Testis (tissue), 3 donors: Measurements from ENCODE around the gene PRAME. TPM values are rescaled to one million over a fixed set of nuclear protein-coding genes. Genes with fewer than 3 reads are reported as not detected.

Source experiments
- DNase-seq: peaks from one replicate; pipeline ENCODE4 v3.0.0-alpha.2; 2019
- H3K27ac ChIP-seq, 2 donors: fragments of 200-600 bp; sonication (generic); one replicate each; pipeline ENCODE4 v1.5.1; 2019
- H3K27me3 ChIP-seq: fragments of 200-600 bp; sonication (generic); one replicate; pipeline ENCODE4 v1.5.1; 2019
- H3K36me3 ChIP-seq: fragments of 200-600 bp; sonication (generic); one replicate; pipeline ENCODE4 v1.5.1; 2017; ENCODE audit warnings: low read depth; ENCODE audit errors: missing control alignments
- H3K4me1 ChIP-seq: fragments of 200-600 bp; sonication (generic); one replicate; pipeline ENCODE4 v1.5.1; 2019
- H3K4me3 ChIP-seq, 2 donors: fragments of 200-600 bp; sonication (generic); one replicate each; pipeline ENCODE4 v1.5.1; 2017 to 2019
- H3K9me3 ChIP-seq: fragments of 200-600 bp; sonication (generic); one replicate; pipeline ENCODE4 v1.5.1; 2017
- POLR2A ChIP-seq: fragments of 450-650 bp; IDR thresholded peaks from one replicate; pipeline ENCODE4 v1.6.1; 2017; ENCODE audit warnings: antibody characterized with exemption, mild to moderate bottlenecking, moderate library complexity
- WGBS, 2 donors: methylation state at CpG; one replicate each; pipeline ENCODE4 v1.1.5; 2018; 5-methylcytosine and 5-hydroxymethylcytosine counted together
- intact Hi-C: fragments of 100-400 bp; cut with DNase I; formaldehyde crosslinking; loops from one replicate; pipeline ENCODE4 v1.15.1; 2023; ENCODE audit warnings: low total_unique reads
- polyA plus RNA-seq: library from polyadenylated mRNA; stranded (reverse); fragments of 350-450 nt; fragmentation: Illumina TruSeq; extraction: RNeasy Lipid Tissue Mini Kit (QIAGEN cat#74804); gene quantifications from one replicate; pipeline ENCODE4 v1.2.3, GENCODE V29; 2014; ENCODE audit warnings: low read depth, low replicate concordance; ENCODE audit not compliant: insufficient read depth
- total RNA-seq, 2 donors: library from RNA; depleted of rRNA; stranded (reverse); fragments of >200 nt; gene quantifications; one replicate each; pipeline ENCODE4 v1.2.3, GENCODE V29; 2016
- TF ChIP-seq, protein P1 (sequence below), 3 experiments: fragments of 450-650 bp in 2 of 3; fragments of 200-600 bp in 1 of 3; sonication (generic) in 1 of 3; IDR thresholded peaks; one replicate each; pipeline ENCODE4 v1.5.1; 2016 to 2019; ENCODE audit warnings: antibody characterized with exemption in 3 of 3, mild to moderate bottlenecking in 2 of 3, moderate library complexity in 1 of 3

The PRAME gene
- total and polyA plus RNA-seq, 3 donors from 2014 or later, result 137 to 233 (median 197) TPM

- TF ChIP-seq, protein P1, sequence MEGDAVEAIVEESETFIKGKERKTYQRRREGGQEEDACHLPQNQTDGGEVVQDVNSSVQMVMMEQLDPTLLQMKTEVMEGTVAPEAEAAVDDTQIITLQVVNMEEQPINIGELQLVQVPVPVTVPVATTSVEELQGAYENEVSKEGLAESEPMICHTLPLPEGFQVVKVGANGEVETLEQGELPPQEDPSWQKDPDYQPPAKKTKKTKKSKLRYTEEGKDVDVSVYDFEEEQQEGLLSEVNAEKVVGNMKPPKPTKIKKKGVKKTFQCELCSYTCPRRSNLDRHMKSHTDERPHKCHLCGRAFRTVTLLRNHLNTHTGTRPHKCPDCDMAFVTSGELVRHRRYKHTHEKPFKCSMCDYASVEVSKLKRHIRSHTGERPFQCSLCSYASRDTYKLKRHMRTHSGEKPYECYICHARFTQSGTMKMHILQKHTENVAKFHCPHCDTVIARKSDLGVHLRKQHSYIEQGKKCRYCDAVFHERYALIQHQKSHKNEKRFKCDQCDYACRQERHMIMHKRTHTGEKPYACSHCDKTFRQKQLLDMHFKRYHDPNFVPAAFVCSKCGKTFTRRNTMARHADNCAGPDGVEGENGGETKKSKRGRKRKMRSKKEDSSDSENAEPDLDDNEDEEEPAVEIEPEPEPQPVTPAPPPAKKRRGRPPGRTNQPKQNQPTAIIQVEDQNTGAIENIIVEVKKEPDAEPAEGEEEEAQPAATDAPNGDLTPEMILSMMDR (IDR thresholded peaks at IDR 0.05), result no peak
- no peak for TF ChIP-seq POLR2A
- Histone ChIP-seq H3K27ac (no peak overlapping the region), H3K27me3 (no peaks in the 10 kb centered on the region), H3K4me1 (no peaks in the 10 kb centered on the region), H3K9me3 (no peaks in the 10 kb centered on the region), H3K36me3 (no peaks in the 10 kb centered on the region), H3K4me3 (no peak overlapping the region)
- intact Hi-C loops, result no loop called here
- no peak for DNase-seq
- WGBS, 2 donors, result 93 to 95% methylated on average over 5 to 7 of the region's 7 CpGs
Observed at GRCh38 chr22:22579869-22580604, 21.0 kb upstream of the PRAME start.

DNA sequence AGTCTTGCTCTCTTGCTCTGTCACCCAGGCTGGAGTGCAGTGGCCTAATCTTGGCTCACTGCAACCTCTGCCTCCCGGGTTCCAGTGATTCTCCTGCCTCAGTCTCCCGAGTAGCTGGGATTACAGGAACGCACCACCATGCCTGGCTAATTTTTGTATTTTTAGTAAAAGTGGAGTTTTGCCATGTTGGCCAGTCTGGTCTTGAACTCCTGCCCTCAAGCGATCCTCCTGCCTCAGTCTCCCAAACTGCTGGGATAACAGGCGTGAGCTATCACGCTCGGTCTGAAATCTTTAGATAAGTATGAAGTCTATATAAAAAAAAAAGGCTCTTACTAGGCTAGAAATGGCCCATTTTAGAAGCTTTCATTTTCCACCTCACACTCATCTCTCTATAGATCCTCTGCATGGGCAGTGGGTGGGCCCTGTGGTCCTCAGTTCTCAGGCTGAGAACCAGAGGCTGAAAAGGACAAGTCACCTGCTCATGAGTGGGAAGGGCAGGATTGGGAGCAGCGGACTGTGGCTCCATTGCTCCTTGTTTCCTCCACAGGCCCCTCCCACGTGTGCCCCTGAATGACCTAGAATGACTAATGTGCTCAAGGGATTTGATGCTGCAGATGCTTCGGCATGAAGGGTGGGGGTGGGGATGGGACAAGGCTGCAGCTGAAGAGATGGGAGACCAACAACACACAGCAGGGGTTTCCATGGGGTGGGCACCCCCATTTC is 19.8 kb upstream of the PRAME start:
- no peak overlapping the region for H3K4me3 ChIP-seq
- 75 to 88% methylated on average over 9 to 10 of the region's 10 CpGs for WGBS, 2 donors
- DNase-seq, result no peak
- intact Hi-C loops, result no loop called here
- TF ChIP-seq, protein P1 (IDR thresholded peaks at IDR 0.05), result no peak
- no peak for TF ChIP-seq POLR2A
- H3K27ac ChIP-seq, result no peak overlapping the region
- H3K4me1 ChIP-seq, result no peaks in the 10 kb centered on the region
- no peaks in the 10 kb centered on the region for H3K27me3 ChIP-seq
- H3K36me3 ChIP-seq, result no peaks in the 10 kb centered on the region
- no peaks in the 10 kb centered on the region for H3K9me3 ChIP-seq

DNA sequence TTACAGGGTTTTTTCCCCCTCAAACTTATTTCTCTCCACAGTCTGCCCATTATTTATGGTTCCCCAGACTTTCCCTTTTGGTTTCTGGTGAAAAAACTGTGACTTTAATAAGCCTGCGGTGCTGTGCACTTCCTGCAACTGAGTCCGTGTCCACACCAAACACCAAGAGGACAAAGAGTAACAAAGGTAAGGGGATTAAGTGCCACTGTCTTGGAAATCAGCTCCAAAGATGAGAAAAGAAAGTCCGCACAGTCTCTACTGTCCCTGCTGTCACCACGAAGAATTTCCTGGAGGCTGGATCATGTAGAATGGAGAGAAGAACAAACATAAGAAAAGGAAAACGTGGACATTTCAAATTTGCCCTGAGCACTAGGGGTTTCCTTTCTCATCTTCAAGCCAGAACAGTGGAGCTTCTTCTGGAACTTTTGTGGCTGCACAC is 17.9 kb upstream of the PRAME start:
- no peak for TF ChIP-seq POLR2A
- TF ChIP-seq, protein P1 (IDR thresholded peaks at IDR 0.05), result no peak
- no peak overlapping the region for H3K27ac ChIP-seq
- no peaks in the 10 kb centered on the region for H3K27me3 ChIP-seq
- no peaks in the 10 kb centered on the region for H3K9me3 ChIP-seq
- intact Hi-C loops, result no loop called here
- no peak overlapping the region for H3K4me3 ChIP-seq
- no peaks in the 10 kb centered on the region for H3K36me3 ChIP-seq
- no peak for DNase-seq
- 89 to 91% methylated on average over 5 of the region's 5 CpGs for WGBS, 2 donors
- H3K4me1 ChIP-seq, result no peaks in the 10 kb centered on the region

GRCh38 chr22:22576244-22576988 is 17.4 kb upstream of the PRAME start:
- no peaks in the 10 kb centered on the region for H3K9me3 ChIP-seq
- H3K27ac ChIP-seq, result no peak overlapping the region
- H3K4me3 ChIP-seq, result no peak overlapping the region
- 46 to 55% methylated on average over 8 of the region's 8 CpGs for WGBS, 2 donors
- H3K4me1 ChIP-seq, result no peaks in the 10 kb centered on the region
- intact Hi-C loops, result no loop called here
- TF ChIP-seq POLR2A, result no peak
- TF ChIP-seq, protein P1 (IDR thresholded peaks at IDR 0.05), result peak; percentile 15 to 59 (median 28)
- peak; percentile 76 for DNase-seq
- no peaks in the 10 kb centered on the region for H3K27me3 ChIP-seq
- H3K36me3 ChIP-seq, result no peaks in the 10 kb centered on the region
